Measurements from ENCODE around the gene PDZD2.
A peak's percentile ranks its signal among the peaks of the same experiment; 100 is the strongest.
"Not testable (repeated sequence)": the region's sequence is repeated elsewhere in the genome, so short reads cannot be mapped to it uniquely, and the experiment has no call there.

The PDZD2 gene

DNA sequence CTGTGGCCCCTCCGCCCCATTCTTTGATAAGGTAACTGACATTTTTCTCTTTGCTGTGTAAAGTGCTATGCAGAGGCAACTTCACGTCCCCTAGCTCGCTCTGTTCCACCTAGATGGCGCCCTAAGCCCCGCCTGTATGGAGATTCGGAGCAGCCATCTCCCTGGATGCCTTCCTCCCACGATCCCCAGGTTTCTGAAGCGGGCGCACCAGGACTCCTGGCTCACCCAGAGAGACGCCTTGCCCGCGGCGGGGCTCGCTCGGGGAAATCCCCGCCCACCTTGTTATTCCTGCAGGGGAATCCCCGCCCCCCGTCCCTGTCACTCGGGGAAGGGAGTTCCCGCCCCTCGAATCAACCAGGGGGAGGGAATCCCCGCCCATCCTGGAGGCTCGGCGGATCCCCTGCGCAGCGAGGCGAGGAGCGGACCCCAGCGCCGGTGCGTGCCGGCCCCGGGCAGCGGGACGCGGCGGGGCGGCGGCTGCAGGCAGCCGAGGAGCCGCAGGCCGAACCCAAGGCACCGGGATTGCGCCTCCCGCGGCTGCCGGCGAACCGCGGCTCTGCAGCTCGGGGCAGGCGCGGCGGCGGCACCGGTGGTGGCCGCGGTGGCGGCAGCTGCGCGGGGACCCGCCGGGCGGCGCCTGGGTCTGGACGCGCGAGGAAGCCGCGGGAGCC is at the start of gene PDZD2:
PDZD2 (plus strand) TSS at position 384 of the 671 bp plus-strand sequence.
- peak within 1 kb of the TSS; percentile 51 for H3K4me3 ChIP-seq (ENCODE audit: insufficient read length, low read depth)
- H3K9ac ChIP-seq (ENCODE audit: insufficient read length, low read depth): peak within 1 kb of the TSS; percentile 82
- H3K4me1 ChIP-seq (ENCODE audit: insufficient read depth, insufficient read length): peaks cover 5% of the 10 kb centered on the region
- H3K9me3 ChIP-seq (ENCODE audit: insufficient read depth, low read length): no peaks in the 10 kb centered on the region
- DNase-seq (ENCODE audit: low read depth, low spot score): peak; percentile 35
- TF ChIP-seq YY1 (IDR thresholded peaks at IDR 0.05; ENCODE audit: insufficient read depth, insufficient read length) (no peak), ZNF274 (IDR thresholded peaks at IDR 0.05; ENCODE audit: low read depth, low read length) (no peak), SUZ12 (IDR thresholded peaks at IDR 0.05; ENCODE audit: extremely low read depth, insufficient read depth, insufficient read length) (no peak)
- H3K27me3 ChIP-seq (ENCODE audit: insufficient read depth, insufficient read length): peaks cover 27% of the 10 kb centered on the region
- H3K36me3 ChIP-seq (ENCODE audit: insufficient read depth, insufficient read length, low read length): no peaks in the 10 kb centered on the region

DNA sequence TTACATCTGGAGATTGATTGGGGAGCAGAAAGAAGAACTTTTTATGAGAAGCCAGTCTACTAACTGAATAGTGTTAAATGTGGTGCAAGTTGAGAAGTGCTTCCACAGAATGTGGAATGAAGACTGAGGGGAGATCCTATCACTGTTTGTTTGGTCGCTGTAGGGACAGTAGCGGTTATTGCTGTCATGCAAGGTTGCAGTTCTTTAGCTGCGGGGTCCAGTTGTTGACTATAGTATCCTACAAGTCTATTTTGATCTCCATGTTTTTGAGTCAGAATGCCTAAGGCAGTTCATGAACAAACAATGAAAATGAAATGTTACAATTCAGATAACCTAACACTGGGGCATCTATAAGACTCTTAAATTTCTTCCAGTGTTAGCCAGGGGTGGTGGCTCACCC is 45.3 kb upstream of the PDZD2 start:
- Histone ChIP-seq H3K9ac (ENCODE audit: insufficient read length, low read depth) (no peak overlapping the region), H3K27me3 (ENCODE audit: insufficient read depth, insufficient read length) (no peaks in the 10 kb centered on the region), H3K4me1 (ENCODE audit: insufficient read depth, insufficient read length) (no peaks in the 10 kb centered on the region), H3K36me3 (ENCODE audit: insufficient read depth, insufficient read length, low read length) (no peaks in the 10 kb centered on the region), H3K9me3 (ENCODE audit: insufficient read depth, low read length) (peaks cover 8% of the 10 kb centered on the region; the same call in 1 of the 2 replicates), H3K4me3 (ENCODE audit: insufficient read length, low read depth) (no peak overlapping the region)
- DNase-seq (ENCODE audit: low read depth, low spot score): no peak
- no peak for TF ChIP-seq ZNF274 (IDR thresholded peaks at IDR 0.05; ENCODE audit: low read depth, low read length)
- no peak for TF ChIP-seq SUZ12 (IDR thresholded peaks at IDR 0.05; ENCODE audit: extremely low read depth, insufficient read depth, insufficient read length)
- no peak for TF ChIP-seq YY1 (IDR thresholded peaks at IDR 0.05; ENCODE audit: insufficient read depth, insufficient read length)

DNA sequence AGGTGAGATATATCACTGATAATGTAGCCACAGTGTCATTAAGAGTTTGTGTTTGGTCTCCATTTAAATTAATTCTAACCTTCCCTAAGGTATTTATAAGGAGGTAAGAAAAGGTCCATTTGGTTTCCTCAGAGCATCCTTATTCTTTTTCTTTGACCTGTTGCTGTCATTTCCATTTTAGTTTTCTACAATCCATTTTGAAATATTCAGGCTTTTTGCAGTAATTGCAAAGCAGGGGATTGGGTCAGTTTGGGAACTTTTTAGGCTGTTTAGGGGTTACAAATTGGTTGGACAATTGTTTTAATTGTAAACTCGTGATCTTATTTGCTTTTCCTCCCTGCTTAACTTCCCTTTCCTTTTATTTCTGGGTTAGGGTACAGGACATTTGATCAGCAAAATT is 42.6 kb upstream of the PDZD2 start:
- no peak overlapping the region for H3K4me3 ChIP-seq (ENCODE audit: insufficient read length, low read depth)
- H3K36me3 ChIP-seq (ENCODE audit: insufficient read depth, insufficient read length, low read length): no peaks in the 10 kb centered on the region
- no peak overlapping the region for H3K9ac ChIP-seq (ENCODE audit: insufficient read length, low read depth)
- TF ChIP-seq ZNF274 (IDR thresholded peaks at IDR 0.05; ENCODE audit: low read depth, low read length) (no peak), SUZ12 (IDR thresholded peaks at IDR 0.05; ENCODE audit: extremely low read depth, insufficient read depth, insufficient read length) (no peak), YY1 (IDR thresholded peaks at IDR 0.05; ENCODE audit: insufficient read depth, insufficient read length) (no peak)
- no peak for DNase-seq (ENCODE audit: low read depth, low spot score)
- H3K4me1 ChIP-seq (ENCODE audit: insufficient read depth, insufficient read length): no peaks in the 10 kb centered on the region
- H3K27me3 ChIP-seq (ENCODE audit: insufficient read depth, insufficient read length): no peaks in the 10 kb centered on the region
- no peaks in the 10 kb centered on the region for H3K9me3 ChIP-seq (ENCODE audit: insufficient read depth, low read length)

DNA sequence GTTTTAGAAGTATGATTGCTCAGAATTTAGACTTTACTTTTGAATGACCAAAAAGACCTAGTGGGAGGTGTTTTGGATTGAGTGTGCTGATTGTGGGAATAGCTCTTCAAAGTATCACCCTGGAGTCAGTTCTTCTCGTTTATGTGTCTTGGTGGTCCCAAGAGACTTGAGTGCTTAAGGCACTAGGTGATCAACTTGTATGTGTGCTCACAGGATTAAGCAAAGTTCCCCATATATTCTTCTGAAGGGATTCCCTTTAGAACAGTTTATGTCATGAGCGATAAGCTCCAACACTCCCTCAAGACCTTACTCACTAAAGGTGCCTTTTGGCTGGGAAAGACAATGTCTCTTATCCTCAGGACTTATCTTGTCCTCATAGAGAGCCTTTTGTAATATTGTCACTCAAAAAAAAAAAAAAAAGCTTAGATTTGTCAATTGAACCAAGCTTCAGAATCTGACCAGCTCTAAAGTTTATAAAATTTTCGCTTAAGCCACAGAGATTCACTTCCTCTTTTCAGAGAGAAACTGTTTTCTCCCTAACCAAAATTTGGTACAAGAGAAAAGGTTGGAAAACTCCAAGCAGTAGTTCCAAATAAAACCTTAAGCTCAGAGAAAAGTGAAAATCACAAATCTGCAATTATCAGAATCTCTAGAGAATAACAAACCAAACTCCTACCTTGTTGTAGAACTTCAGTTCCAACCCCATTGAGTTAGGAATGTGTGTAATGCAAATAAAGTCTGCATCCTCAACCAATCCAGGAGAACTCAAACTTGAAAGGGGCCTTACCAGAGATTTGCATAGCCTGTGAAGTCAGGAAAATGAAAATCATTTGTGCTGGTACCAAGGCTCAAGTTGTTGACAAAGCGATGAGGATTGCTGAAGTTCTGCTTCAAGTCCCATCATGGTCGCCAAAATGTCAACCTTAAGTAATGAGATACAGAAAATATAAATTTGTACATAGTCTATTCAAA is 40.0 kb upstream of the PDZD2 start:
- DNase-seq (ENCODE audit: low read depth, low spot score): no peak
- Histone ChIP-seq H3K9me3 (ENCODE audit: insufficient read depth, low read length) (no peaks in the 10 kb centered on the region), H3K4me3 (ENCODE audit: insufficient read length, low read depth) (no peak overlapping the region)

DNA sequence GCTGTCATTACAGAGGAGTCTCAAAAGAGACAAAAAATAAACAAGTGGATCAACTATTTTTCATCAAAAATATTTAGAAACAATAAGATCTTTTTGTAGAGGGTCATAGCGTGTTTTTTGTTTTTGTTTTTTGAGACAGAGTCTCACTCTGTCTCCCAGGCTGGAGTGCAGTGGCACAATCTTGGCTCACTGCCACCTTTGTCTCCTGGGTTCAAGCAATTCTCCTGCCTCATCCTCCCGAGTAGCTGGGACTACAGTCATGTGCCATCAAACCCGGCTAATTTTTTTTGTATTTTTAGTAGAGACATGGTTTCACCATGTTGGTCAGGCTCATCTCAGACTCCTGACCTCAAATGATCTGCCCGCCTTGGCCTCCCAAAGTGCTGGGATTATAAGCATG is 36.6 kb upstream of the PDZD2 start:
- H3K9me3 ChIP-seq (ENCODE audit: insufficient read depth, low read length); H3K9ac ChIP-seq (ENCODE audit: insufficient read length, low read depth); DNase-seq (ENCODE audit: low read depth, low spot score); H3K4me1 ChIP-seq (ENCODE audit: insufficient read depth, insufficient read length); H3K4me3 ChIP-seq (ENCODE audit: insufficient read length, low read depth); H3K36me3 ChIP-seq (ENCODE audit: insufficient read depth, insufficient read length, low read length); H3K27me3 ChIP-seq (ENCODE audit: insufficient read depth, insufficient read length): not testable (repeated sequence)

More for the DNA sequence above, 40.0 kb upstream of the PDZD2 start:
- Histone ChIP-seq H3K36me3 (ENCODE audit: insufficient read depth, insufficient read length, low read length) (no peaks in the 10 kb centered on the region), H3K27me3 (ENCODE audit: insufficient read depth, insufficient read length) (no peaks in the 10 kb centered on the region), H3K4me1 (ENCODE audit: insufficient read depth, insufficient read length) (no peaks in the 10 kb centered on the region), H3K9ac (ENCODE audit: insufficient read length, low read depth) (no peak overlapping the region)
- no peak for TF ChIP-seq ZNF274 (IDR thresholded peaks at IDR 0.05; ENCODE audit: low read depth, low read length)
- TF ChIP-seq YY1 (IDR thresholded peaks at IDR 0.05; ENCODE audit: insufficient read depth, insufficient read length): no peak
- no peak for TF ChIP-seq SUZ12 (IDR thresholded peaks at IDR 0.05; ENCODE audit: extremely low read depth, insufficient read depth, insufficient read length)

DNA sequence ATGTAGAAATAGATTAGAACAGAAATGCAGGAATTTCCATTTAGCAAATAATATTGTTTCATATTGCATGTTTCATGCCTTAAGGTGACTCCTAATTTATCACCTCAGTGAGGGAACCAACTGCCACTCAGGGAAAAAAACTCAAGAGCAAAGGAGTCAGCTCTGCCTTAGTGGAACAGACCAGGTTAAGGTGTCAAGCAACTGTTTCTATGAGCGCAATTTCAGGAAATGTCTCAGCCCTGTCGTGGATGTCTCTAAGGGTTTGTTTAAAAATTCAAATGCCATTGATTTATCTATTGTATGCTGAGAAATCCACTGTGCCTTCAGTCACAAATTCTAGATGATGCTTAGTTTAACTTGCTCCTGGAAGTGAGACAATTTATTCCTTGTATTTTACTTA is 34.7 kb upstream of the PDZD2 start:
- no peak overlapping the region for H3K9ac ChIP-seq (ENCODE audit: insufficient read length, low read depth)
- no peak overlapping the region for H3K4me3 ChIP-seq (ENCODE audit: insufficient read length, low read depth)
- H3K9me3 ChIP-seq (ENCODE audit: insufficient read depth, low read length): no peaks in the 10 kb centered on the region
- no peaks in the 10 kb centered on the region for H3K36me3 ChIP-seq (ENCODE audit: insufficient read depth, insufficient read length, low read length)
- H3K27me3 ChIP-seq (ENCODE audit: insufficient read depth, insufficient read length): no peaks in the 10 kb centered on the region
- no peaks in the 10 kb centered on the region for H3K4me1 ChIP-seq (ENCODE audit: insufficient read depth, insufficient read length)
- no peak for TF ChIP-seq ZNF274 (IDR thresholded peaks at IDR 0.05; ENCODE audit: low read depth, low read length)
- no peak for TF ChIP-seq YY1 (IDR thresholded peaks at IDR 0.05; ENCODE audit: insufficient read depth, insufficient read length)
- no peak for TF ChIP-seq SUZ12 (IDR thresholded peaks at IDR 0.05; ENCODE audit: extremely low read depth, insufficient read depth, insufficient read length)
- no peak for DNase-seq (ENCODE audit: low read depth, low spot score)

DNA sequence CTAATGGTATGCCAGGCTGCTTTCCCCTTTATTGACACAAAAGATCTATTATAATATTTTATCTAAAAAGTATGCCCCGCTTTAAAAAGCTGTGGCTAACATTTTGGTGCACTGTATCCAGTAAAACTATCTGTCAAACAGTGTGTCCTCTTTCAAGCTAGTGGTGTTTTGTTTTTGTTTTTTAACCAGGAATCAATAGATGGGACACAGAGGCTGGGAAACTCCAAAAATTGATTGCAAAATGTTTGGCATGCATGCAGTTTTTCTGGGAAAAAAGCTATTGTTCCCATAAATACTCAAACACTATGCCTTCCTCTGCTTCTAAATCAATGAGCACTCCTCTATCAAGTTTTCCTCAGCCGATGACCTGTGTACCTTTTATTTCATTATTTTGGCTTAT is 34.3 kb upstream of the PDZD2 start:
- DNase-seq (ENCODE audit: low read depth, low spot score): no peak
- Histone ChIP-seq H3K27me3 (ENCODE audit: insufficient read depth, insufficient read length) (no peaks in the 10 kb centered on the region), H3K4me3 (ENCODE audit: insufficient read length, low read depth) (no peak overlapping the region), H3K36me3 (ENCODE audit: insufficient read depth, insufficient read length, low read length) (no peaks in the 10 kb centered on the region), H3K9ac (ENCODE audit: insufficient read length, low read depth) (no peak overlapping the region), H3K4me1 (ENCODE audit: insufficient read depth, insufficient read length) (no peaks in the 10 kb centered on the region), H3K9me3 (ENCODE audit: insufficient read depth, low read length) (no peaks in the 10 kb centered on the region)
- TF ChIP-seq SUZ12 (IDR thresholded peaks at IDR 0.05; ENCODE audit: extremely low read depth, insufficient read depth, insufficient read length): no peak
- TF ChIP-seq ZNF274 (IDR thresholded peaks at IDR 0.05; ENCODE audit: low read depth, low read length): no peak

Measured in NT2/D1 (cell line).